Measurements from ENCODE around the gene ZBED1.
"Not testable (repeated sequence)": the region's sequence is repeated elsewhere in the genome, so short reads cannot be mapped to it uniquely, and the experiment has no call there.

The ZBED1 gene

DNA sequence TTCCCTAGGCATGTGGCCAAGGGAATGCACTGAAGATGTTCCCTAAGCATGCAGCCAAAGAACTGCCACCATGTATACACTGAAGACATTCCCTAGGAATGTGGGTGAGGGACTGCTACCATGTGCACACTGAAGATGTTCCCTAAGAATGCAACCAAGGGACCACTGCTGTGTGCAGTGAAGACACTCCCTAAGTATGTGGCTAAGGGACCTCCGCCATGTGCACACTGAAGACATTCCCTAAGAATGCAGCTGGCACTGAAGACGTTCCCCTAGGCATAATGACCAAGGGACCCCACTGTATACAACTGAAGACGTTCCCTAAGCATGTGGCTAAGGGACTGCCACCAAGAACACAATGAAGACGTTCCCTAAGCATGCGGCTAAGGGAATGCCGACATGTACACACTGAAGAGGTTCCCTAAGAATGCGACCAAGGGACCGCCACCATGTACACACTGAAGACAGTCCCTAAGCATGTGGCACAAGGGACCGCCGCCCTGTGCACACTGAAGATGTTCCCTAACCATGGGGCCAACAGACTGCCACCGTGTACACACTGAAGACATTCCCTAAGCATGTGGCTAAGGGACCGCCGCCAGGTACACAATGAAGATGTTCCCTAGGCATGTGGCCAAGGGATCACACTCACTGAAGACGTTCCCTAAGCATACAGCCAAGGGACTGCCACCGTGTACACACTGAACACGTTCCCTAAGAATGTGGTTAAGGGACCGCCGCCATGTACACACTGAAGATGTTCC is 25.6 kb downstream of the ZBED1 start:
- DNase-seq, result no peak
- ATAC-seq, result no peak

DNA sequence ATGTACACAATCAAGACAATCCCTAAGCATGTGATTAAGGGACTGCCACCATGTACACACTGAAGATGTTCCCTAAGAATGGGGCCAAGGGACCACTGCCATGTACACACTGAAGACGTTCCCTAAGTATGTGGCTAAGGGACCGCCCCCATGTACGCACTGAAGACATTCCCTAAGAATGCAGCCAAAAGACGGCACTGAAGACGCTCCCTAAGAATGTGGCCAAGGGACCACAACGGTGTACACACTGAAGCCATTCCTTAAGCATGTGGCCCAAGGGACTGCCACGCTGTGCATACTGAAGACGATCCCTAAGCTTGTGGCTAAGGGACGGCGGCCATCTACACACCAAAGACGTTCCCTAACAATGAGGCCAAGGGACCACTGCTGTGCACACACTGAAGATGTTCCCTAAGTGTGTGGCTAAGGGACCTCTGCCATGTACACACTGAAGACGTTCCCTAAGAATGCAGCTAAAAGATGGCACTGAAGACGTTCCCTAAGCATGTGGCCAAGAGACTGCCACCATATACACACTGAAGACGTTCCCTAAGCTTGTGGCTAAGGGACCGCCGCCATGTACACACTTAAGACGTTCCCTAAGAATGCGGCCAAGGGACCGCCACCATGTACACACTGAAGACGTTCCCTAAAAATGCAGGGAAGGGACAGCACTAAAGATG is 26.4 kb downstream of the ZBED1 start:
- ATAC-seq, result no peak
- no peak for DNase-seq

DNA sequence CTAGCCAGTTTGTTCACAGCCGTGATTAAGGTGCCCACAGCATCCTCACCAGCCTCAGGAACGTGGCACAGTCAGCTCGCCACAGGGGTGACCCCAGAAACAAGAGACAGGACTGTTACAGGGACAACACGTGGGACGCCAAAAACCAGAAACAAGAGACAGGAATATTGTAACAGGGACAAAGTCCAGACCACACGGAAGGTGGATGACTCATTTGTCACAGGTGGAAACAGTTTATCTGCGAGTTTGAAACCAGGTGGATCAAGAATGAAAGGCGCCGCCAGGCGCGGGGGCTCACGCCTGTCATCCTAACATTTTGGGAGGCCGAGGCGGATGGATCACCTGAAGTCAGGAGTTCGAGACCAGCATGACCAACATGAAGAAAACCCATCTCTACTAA is 27.7 kb downstream of the ZBED1 start:
- not testable (repeated sequence) for DNase-seq, ATAC-seq

DNA sequence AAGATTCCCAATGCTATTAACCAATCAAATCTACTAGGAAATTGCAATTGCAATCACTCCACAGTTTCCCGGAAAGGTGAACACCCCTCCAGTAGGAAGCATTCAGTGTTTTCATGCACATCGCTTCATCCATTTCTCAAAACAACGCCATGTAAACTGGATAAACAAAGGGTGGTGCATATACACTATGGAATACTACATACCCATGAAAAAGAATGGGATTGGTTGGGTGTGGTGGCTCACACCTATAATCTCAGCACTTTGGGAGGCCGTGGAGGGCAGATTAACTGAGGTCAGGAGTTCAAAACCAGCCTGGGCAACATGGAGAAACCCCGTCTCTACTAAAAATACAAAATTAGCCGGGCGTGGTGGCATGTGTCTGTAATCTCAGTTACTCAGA is 29.1 kb downstream of the ZBED1 start:
- ATAC-seq (no peak), DNase-seq (no peak)

DNA sequence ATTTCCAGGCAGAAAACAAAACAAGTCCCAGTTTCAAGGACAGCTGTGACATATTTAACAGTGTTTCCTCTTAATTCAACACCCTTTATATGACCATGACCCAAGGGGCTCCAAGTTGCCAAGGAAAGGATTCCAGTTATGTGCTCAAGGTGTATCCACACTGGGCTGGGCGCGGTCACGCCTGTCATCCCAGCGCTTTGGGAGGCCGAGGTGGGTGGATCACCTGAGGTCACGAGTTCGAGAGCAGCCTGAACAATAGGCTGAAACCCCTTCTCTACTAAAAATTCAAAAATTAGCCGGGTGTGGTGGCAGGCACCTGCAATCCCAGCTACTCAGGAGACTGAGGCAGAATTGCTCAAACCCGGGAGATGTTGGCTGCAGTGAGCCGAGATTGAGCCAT is 29.6 kb downstream of the ZBED1 start:
- not testable (repeated sequence) for ATAC-seq, DNase-seq

DNA sequence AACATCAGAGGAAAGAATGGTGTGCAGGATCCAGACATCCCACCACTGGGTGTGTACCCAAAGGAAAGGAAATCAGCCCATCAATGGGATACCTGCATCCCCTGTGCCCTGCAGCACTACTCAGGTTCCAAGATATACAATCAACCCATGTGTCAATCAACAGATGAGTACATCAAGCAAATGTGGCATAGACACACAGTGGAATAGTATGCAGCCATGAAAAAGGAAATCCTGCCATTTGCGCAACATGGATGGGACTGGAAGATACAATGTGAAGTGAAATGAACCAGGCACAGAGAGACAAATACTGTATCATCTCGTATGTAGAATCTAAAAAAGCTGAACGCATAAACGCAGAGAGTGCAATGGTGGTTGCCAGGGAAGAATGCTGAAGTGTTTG is 30.9 kb downstream of the ZBED1 start:
- ATAC-seq, DNase-seq: not testable (repeated sequence)

DNA sequence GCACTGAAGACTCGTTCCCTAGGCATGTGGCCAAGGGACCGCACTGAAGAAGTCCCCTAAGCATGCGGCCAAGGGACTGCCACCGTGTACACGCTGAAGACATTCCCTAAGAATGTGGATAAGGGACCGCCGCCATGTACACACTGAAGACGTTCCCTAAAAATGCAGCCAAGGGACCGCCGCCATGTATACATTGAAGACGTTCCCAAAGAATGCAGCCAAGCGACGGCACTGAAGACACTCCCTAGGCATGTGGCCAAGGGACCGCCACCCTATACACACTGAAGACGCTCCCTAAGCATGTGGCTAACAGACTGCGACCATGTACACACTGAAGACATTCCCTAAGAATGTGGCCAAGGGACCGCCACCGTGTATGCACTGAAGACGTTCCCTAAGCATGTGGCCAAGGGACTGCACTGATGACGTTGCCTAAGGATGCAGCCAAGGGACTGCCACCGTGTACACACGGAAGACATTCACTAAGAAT is 31.5 kb downstream of the ZBED1 start:
- no peak for DNase-seq
- ATAC-seq, result no peak

DNA sequence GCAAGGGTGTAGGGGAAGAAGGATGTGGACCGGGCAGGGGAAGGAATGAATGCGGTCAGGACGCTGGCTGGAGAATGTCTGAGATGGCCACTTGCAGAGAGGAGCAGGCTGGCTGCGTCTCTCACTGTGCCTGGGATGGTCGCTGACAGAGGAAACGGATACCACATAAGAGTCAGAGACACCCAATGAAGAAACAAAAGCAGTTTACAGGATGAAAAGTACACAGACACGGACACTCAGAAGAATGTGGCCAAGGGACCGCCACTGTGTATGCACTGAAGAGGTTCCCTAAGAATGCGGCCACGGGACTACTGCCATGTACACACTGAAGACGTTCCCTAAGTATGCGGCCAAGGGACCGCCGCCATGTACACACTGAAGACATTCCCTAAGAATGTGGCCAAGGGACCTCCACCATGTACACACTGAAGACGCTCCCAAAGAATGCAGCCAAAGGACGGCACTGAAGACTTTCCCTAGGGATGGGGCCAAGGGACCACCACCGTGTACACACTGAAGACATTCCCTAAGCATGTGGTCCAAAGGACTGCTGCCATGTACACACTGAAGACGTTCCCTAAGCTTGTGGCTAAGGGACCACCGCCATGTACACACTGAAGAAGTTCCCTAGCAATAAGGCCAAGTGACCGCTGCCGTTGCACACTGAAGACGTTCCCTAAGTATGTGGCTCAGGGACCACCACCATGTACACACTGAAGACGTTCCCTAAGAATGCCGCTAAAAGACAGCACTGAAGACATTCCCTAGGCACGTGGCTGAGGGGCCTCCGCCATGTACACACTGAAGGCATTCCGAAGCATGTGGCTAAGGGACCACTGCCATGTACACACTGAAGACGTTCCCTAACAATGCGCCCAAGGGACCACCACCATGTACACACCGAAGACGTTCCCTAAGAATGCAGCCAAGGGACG is 32.2 kb downstream of the ZBED1 start:
- ATAC-seq, result no peak

DNA sequence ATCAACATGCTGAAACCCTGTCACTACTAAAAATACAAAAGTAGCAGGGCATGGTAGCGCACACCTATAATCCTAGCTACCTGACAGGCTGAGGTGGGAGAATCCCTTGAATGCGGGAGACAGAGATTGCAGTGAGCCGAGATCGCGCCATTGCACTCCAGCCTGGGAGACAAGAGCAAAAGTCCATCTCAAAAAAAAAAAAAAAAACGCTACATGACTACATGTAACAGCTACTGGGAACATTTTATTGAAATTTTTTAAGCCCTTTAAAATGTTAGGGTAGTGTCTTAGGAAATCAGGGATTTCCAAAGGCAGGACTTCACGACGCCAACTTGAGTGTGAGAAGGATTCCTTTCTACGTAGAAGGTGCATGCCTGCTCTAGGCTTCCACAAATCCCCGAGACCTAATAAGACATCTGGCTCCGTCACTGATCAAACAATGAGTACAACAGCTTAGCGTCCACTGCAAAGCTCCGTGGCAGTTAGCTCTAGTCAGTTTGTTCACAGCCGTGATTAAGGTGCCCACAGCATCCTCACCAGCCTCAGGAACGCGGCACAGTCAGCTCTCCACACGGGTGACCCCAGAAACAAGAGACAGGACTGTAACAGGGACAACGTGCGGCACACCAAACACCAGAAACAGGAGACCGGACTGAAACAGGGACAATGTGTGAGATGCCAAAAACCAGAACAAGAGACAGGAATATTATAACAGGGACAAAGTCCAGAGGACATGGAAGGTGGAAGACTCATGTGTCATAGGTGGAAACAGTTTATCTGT is 33.7 kb downstream of the ZBED1 start:
- ATAC-seq (no peak), DNase-seq (no peak)

More for the DNA sequence above, 32.2 kb downstream of the ZBED1 start:
- DNase-seq, result no peak

DNA sequence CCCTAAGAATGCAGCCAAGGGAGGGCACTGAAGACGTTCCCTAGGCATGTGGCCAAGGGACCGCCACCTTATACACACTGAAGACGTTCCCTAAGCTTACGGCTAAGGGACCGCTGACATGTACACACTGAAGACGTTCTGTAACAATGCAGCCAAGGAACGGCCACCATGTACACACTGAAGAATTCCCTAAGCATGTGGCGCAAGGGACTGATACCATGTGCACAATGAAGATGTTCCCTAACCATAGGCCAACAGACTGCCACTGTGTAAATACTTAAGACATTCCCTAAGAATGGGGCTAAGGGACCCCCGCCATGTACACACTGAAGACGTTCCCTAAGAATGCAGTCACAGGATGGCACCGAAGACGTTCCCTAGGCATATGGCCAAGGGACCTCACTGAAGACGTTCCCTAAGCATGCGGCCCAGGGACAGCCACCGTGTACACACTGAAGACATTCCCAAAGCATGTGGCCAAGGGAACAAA is 36.1 kb downstream of the ZBED1 start:
- no peak for DNase-seq
- no peak for ATAC-seq

DNA sequence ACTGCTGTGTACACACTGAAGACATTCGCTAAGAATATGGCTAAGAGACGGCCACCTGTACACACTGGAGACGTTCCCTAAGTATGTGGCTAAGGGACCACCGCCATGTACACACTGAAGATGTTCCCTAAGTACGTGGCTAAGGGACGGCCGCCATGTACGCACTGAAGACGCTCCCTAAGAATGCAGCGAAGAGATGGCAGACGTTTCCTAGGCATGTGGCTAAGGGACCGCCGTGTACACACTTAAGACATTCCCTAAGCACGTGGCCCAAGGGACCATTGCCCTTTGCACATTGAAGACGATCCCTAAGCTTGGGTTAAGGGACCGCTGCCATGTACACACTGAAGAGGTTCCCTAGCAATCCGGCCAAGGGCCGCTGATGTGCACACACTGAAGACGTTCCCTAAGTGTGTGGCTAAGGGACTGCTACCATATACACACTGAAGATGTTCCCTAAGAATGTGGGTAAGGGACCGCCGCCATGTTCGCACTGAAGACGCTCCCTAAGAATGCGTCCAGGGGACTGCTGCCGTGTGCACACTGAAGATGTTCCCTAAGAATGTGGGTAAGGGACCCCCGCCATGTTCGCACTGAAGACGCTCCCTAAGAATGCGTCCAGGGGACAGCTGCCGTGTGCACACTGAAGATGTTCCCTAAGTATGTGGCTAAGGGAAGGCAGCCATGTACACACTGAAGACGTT is 36.7 kb downstream of the ZBED1 start:
- DNase-seq (no peak), ATAC-seq (no peak)

DNA sequence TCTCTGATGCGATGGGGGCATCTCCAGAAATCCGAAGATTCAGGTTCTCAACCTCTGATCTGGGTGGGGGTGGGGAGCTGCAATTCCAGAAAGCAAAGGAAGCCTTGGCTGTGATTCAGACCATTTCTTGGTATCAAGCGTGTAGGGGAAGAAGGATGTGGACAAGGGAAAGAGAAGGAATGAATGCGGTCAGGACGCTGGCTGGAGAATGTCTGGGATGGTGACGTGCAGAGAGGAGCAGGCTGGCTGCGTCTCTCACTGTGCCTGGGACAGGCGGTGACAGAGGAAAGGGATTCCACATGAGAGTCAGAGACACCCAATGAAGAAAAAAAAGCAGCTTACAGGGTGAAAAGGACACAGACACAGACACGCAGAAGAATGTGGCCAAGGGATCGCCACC is 37.3 kb downstream of the ZBED1 start:
- DNase-seq, ATAC-seq: not testable (repeated sequence)

DNA sequence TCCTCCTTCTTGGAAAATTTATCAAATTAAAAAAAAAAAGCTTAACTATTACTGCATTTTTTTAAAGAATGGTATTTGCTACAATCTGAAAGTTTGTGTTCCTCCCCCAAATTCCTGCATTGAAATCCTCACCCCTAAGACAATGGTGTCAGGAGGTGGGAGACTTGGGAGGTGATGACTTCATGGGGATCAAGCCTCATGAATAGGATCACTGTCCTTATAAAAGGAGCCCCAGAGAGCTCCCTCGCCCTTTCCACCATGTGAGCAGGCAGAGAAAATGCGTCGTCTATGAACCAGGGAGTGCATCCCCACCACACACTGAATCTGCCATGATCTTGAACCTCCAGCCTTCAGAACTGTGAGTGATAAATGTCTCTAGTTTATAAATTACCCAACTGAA is 38.0 kb downstream of the ZBED1 start:
- ATAC-seq (no peak), DNase-seq (no peak)

DNA sequence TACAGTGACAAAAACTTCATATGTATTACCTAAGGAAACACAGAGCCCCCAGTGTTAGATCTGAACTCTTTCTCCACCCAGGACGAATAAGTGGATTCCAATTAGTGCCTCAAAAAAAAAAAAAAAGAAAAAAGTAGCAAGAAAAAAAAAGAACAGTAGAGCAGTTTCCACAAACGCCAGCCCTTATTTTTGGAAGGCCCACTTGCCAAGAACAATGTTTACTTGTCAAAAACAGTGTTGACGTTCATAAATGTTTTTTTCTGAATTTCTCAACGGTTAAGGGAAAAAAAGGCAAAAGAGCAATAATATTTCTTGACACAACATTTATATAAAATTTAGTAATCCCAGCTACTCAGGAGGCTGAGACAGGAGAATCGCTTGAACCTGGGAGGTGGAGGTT is 38.7 kb downstream of the ZBED1 start:
- DNase-seq, result no peak
- no peak for ATAC-seq

DNA sequence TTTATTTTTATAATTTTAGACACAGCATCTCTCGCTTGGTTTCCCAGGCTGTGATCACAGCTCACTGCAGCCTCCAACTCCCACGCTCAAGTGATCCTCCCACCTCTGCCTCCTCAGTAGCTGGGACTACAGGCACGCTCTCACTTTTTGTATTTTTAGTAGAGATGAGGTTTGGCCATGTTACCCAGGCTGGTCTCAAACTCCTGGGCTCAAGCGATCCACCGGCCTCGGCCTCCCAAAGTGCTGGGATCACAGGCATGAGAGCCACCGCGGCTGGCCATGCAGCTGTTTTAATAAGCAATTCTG is 39.1 kb downstream of the ZBED1 start:
- DNase-seq (no peak), ATAC-seq (no peak)

DNA sequence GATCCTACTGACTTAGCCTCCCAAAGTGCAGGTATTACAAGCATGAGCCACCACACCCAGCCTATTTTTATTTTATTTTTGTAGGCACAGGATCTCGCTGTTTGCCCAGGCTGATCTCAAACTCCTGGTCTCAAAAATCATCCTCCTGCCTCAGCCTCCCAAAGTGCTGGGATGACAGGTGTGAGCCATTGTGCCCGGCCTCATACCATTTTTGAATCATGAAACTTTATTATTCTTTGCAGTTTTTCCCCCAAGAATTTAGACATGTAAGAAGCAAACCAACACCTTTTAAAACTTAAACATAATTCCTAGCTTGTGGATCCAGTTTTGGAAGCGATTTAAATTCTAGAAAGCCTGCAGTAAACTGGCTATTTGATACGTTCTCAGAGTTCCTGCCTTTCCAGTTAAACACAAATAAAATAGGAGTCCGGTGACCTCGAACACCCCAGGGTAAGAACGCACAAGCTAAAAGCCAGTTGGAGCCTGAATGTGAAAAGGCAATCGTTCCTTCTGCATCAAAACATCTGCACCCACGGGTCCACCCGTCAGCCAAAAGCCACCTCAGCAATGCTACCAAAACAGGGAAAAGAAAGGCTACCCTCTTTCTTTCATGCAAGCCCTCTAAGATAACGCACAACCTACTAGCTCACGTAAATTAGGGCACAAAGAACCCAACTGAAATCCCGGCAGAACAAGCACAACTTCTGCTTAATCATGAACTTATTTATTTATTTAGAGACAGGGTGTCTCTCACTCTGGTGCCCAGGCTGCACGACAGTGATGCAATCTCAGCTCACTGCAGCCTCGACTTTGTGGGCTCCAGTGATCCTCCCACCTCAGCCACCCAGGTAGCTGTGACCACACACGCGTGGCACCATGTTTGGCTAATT is 39.7 kb downstream of the ZBED1 start:
- ATAC-seq, DNase-seq: not testable (repeated sequence)

DNA sequence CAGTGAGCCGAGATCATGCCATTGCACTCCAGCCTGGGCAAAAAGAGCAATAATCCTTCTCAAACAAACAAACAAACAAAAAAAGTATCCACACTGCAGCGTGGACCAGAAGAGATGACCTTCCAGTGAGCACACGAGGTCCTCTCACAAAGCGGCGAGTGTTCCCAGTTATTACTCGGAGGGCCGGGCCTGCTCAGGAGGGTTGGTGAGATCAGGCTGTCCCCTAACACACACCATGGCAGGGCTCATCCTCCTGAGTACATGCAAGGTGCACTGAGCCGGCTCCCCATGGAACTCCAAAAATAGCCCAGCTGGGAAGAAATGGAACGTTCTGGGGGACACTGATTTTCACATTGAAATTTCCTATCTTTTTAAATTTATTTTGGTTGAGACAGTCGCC is 40.7 kb downstream of the ZBED1 start:
- not testable (repeated sequence) for ATAC-seq, DNase-seq

DNA sequence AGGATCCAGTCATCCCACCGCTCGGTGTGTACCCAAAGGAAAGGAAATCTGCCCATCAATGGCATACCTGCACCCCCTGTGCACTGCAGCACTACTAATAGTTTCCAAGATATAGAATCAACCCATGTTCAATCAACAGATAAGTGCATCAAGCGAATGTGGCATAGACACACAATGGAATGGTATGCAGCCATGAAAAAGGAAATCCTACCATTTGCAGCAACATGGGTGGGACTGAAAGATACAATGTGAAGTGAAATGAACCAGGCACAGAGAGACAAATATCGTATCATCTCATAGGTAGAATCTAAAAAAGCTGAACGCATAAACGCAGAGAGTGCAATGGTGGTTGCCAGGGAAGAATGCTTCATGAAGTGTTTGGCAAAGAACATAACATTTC is 42.5 kb downstream of the ZBED1 start:
- DNase-seq (no peak), ATAC-seq (no peak)

DNA sequence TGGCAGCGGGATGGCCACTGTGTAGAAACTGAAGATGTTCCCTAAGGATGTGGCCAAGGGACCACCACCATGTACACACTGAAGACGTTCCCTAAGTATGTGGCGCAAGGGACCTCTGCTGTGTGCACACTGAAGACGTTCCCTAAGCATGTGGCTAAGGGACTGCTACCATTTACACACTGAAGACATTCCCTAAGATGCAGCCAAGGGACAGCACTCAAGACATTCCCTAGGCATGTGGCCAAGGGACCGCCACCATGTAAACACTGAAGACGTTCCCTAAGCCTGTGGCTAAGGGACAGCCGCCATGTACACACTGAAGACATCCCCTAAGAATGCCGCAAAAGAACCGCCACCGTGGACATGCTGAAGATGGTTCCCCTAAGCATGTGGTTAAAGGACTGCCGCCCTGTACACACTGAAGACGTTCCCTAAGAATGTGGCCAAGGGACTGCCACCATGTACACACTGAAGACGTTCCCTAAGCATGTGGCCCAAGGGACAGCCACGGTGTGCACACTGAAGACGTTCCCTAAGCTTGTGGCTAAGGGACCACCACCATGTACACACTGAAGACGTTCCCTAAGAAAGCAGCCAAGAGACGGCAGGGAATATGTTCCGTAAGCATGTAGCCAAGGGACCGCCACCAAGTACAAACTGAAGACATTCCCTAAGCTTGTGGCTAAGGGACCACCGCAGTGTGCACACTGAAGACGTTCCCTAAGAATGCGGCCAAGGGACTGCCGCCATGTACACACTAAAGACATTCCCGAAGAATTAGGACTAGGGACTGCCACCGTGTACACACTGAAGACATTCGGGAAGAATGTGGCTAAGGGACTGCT is 43.3 kb downstream of the ZBED1 start:
- DNase-seq (no peak), ATAC-seq (no peak)

All from stimulated activated naive CD8-positive, alpha-beta T cell treated with anti-CD3 and anti-CD28 coated beads, Interleukin-15, Interleukin-2, amounts not matched to agents 100 U/mL and 50 U/mL, for 24 hours (primary cell).